ENCODE results near the gene PDRG1.

GRCh38 chr20:31901615-31902014 lies 50.2 kb downstream of the PDRG1 start:
- TF ChIP-seq CTCF (IDR thresholded peaks at IDR 0.05; ENCODE audit: borderline replicate concordance, extremely low read depth, low read length, poor library complexity, severe bottlenecking), result no peak
- no peak for TF ChIP-seq EZH2 (IDR thresholded peaks at IDR 0.05; ENCODE audit: borderline replicate concordance, low read depth, low read length, severe bottlenecking)
